Body of pancreas (tissue), 4 donors: ENCODE measurements around the gene SVIL. TPM values are rescaled to one million over a fixed set of nuclear protein-coding genes. Genes with fewer than 3 reads are reported as not detected.
A peak's percentile ranks its signal among the peaks of the same experiment; 100 is the strongest.
"Not testable (repeated sequence)": the region's sequence is repeated elsewhere in the genome, so short reads cannot be mapped to it uniquely, and the experiment has no call there.

Source experiments
- ATAC-seq: fragments of 150-250 bp; one replicate; pipeline ENCODE4 v1.9.1; 2016
- DNase-seq, 4 donors: peaks; one replicate each; pipeline ENCODE4 v3.0.0-alpha.2; 2019
- H3K27ac ChIP-seq, 4 donors: fragments of 200-600 bp; sonication (generic); 1 replicate in 3 of 4; 2 replicates in 1 of 4; pipeline versions ENCODE4 v1.5.1 to v1.6.1; 2016 to 2019; ENCODE audit warnings: mild to moderate bottlenecking in 1 of 4, mixed read lengths in 1 of 4, moderate library complexity in 1 of 4
- H3K27me3 ChIP-seq, 2 donors: fragments of 200-600 bp; sonication (generic); one replicate each; pipeline ENCODE4 v1.6.0; 2016; ENCODE audit warnings: mild to moderate bottlenecking in 1 of 2
- H3K36me3 ChIP-seq, 2 donors: fragments of 200-600 bp; sonication (generic); replicated peaks in 1 of 2; 2 replicates each; pipeline ENCODE4 v1.5.1; 2016; ENCODE audit warnings: low read depth in 2 of 2; ENCODE audit not compliant: insufficient read depth in 1 of 2
- H3K4me1 ChIP-seq: fragments of 200-600 bp; sonication (generic); one replicate; pipeline ENCODE4 v1.6.0; 2016
- H3K4me3 ChIP-seq, 2 donors: fragments of 200-600 bp; sonication (generic); 1 replicate in 1 of 2; 2 replicates in 1 of 2; pipeline ENCODE4 v1.5.1; 2016 to 2019
- H3K9me3 ChIP-seq, 3 donors: fragments of 200-600 bp; sonication (generic); 1 replicate in 2 of 3; 2 replicates in 1 of 3; pipeline ENCODE4 v1.5.1; 2016
- CTCF ChIP-seq, 7 experiments: fragments of 450-650 bp in 4 of 7; fragments of 200-600 bp in 3 of 7; sonication (generic) in 3 of 7; IDR thresholded peaks; one replicate each; pipeline ENCODE4 v1.5.1; 2016 to 2019; ENCODE audit warnings: antibody characterized with exemption in 7 of 7
- POLR2A ChIP-seq, 3 donors: fragments of 450-650 bp; IDR thresholded peaks; one replicate each; pipeline ENCODE4 v1.6.1; 2016; ENCODE audit warnings: antibody characterized with exemption in 3 of 3, mild to moderate bottlenecking in 2 of 3
- WGBS, 2 donors: methylation state at CpG; one replicate each; pipeline ENCODE4 v1.1.5; 2017; 5-methylcytosine and 5-hydroxymethylcytosine counted together
- intact Hi-C: fragments of 100-400 bp; cut with DNase I; formaldehyde crosslinking; loops from one replicate; pipeline ENCODE4 v1.15.1; 2023
- total RNA-seq, 2 donors: library from RNA; depleted of rRNA; stranded (reverse); fragments of >200 nt; gene quantifications; one replicate each; pipeline ENCODE4 v1.1.0, GENCODE V29; 2016

Gene SVIL
- total RNA-seq, 2 donors from 2014 or later, result 25.4 to 41.2 TPM

GRCh38 chr10:29541422-29542210 lies 93.2 kb downstream of the SVIL start:
- Histone ChIP-seq H3K4me1 (peaks cover 18% of the 10 kb centered on the region), H3K4me3 (no peak overlapping the region), H3K9me3 (no peaks in the 10 kb centered on the region), H3K27me3 (no peaks in the 10 kb centered on the region), H3K36me3 (no peaks in the 10 kb centered on the region), H3K27ac (no peak overlapping the region)
- ATAC-seq, result no peak
- intact Hi-C loops, result no loop called here
- TF ChIP-seq POLR2A (IDR thresholded peaks at IDR 0.05) (no peak), CTCF (IDR thresholded peaks at IDR 0.05) (no peak)
- no peak for DNase-seq
- WGBS, 2 donors, result 91 to 92% methylated on average over 15 of the region's 15 CpGs

- no peak for DNase-seq
- 93 to 98% methylated on average over 10 of the region's 10 CpGs for WGBS, 2 donors
- intact Hi-C loops, result no loop called here
- ATAC-seq, result no peak
- H3K4me1 ChIP-seq, result peaks cover 34% of the 10 kb centered on the region
- TF ChIP-seq POLR2A (IDR thresholded peaks at IDR 0.05) (no peak), CTCF (IDR thresholded peaks at IDR 0.05) (no peak)
- H3K36me3 ChIP-seq, result no peaks in the 10 kb centered on the region
- H3K27me3 ChIP-seq, result no peaks in the 10 kb centered on the region
- no peak overlapping the region for H3K27ac ChIP-seq
- H3K4me3 ChIP-seq, result no peak overlapping the region
- H3K9me3 ChIP-seq, result no peaks in the 10 kb centered on the region
These were observed 94.8 kb downstream of the SVIL start for GRCh38 chr10:29540016-29540415.

GRCh38 chr10:29539412-29539811 lies 95.4 kb downstream of the SVIL start:
- Histone ChIP-seq H3K4me1 (peaks cover 40% of the 10 kb centered on the region), H3K36me3 (no peaks in the 10 kb centered on the region), H3K9me3 (no peaks in the 10 kb centered on the region), H3K4me3 (no peak overlapping the region), H3K27ac (no peak overlapping the region), H3K27me3 (no peaks in the 10 kb centered on the region)
- no peak for TF ChIP-seq CTCF (IDR thresholded peaks at IDR 0.05)
- no peak for TF ChIP-seq POLR2A (IDR thresholded peaks at IDR 0.05)
- WGBS, 2 donors, result 89 to 91% methylated on average over 6 of the region's 6 CpGs
- intact Hi-C loops, result no loop called here
- DNase-seq (no peak), ATAC-seq (no peak)

GRCh38 chr10:29537799-29538198 lies 97.0 kb downstream of the SVIL start:
- H3K27ac ChIP-seq, result peak overlapping the region in 1 of 4 donors; percentile 6
- DNase-seq (no peak), ATAC-seq (no peak)
- intact Hi-C loops, result no loop called here
- no peaks in the 10 kb centered on the region for H3K36me3 ChIP-seq
- no peak overlapping the region for H3K4me3 ChIP-seq
- H3K9me3 ChIP-seq, result no peaks in the 10 kb centered on the region
- 79 to 85% methylated on average over 7 of the region's 7 CpGs for WGBS, 2 donors
- peaks cover 43% of the 10 kb centered on the region for H3K4me1 ChIP-seq
- no peak for TF ChIP-seq CTCF (IDR thresholded peaks at IDR 0.05)
- TF ChIP-seq POLR2A (IDR thresholded peaks at IDR 0.05), result no peak
- no peaks in the 10 kb centered on the region for H3K27me3 ChIP-seq

GRCh38 chr10:29536691-29537090 lies 98.1 kb downstream of the SVIL start:
- H3K36me3 ChIP-seq, H3K27me3 ChIP-seq, DNase-seq, H3K4me3 ChIP-seq, H3K9me3 ChIP-seq, ATAC-seq, intact Hi-C loops: not testable (repeated sequence)
- Histone ChIP-seq H3K27ac (peak overlapping the region in 3 of 4 donors; percentile 83 to 90 (median 88)), H3K4me1 (peaks cover 41% of the 10 kb centered on the region)
- 44 to 50% methylated on average over 8 of the region's 8 CpGs for WGBS, 2 donors
